Psoas muscle (tissue), 8 donors: ENCODE measurements around the gene CSRP2. TPM values are rescaled to one million over a fixed set of nuclear protein-coding genes. Genes with fewer than 3 reads are reported as not detected.

Source experiments
- ATAC-seq, 4 donors: fragments of 200-7000 bp; cut with Tn5 transposase; one replicate each; pipeline ENCODE4 v1.9.1; 2020; ENCODE audit warnings: moderate library complexity in 3 of 4, mild to moderate bottlenecking in 2 of 4
- DNase-seq, 2 donors: peaks; one replicate each; pipeline ENCODE4 v3.0.0-alpha.2; 2020
- H3K27ac ChIP-seq: fragments of 200-600 bp; one replicate; pipeline ENCODE4 v1.8.0; 2022
- H3K27me3 ChIP-seq, 3 donors: fragments of 200-600 bp in 1 of 3; one replicate each; pipeline versions ENCODE4 v1.6.1 to v1.8.0; 2013 to 2022; ENCODE audit warnings: low read length in 2 of 3, mild to moderate bottlenecking in 2 of 3, moderate library complexity in 1 of 3; ENCODE audit not compliant: insufficient read depth in 3 of 3
- H3K36me3 ChIP-seq, 2 donors: fragments of 200-600 bp in 1 of 2; one replicate each; pipeline versions ENCODE4 v1.6.1 to v1.8.0; 2013 to 2022; ENCODE audit warnings: low read depth in 1 of 2, mild to moderate bottlenecking in 1 of 2, moderate library complexity in 1 of 2; ENCODE audit not compliant: insufficient read depth in 1 of 2
- H3K4me1 ChIP-seq: fragments of 200-600 bp; one replicate; pipeline ENCODE4 v1.8.0; 2022
- H3K4me3 ChIP-seq: fragments of 200-600 bp; one replicate; pipeline ENCODE4 v1.8.0; 2022; ENCODE audit warnings: mild to moderate bottlenecking
- H3K9me3 ChIP-seq: fragments of 200-600 bp; one replicate; pipeline ENCODE4 v1.8.0; 2022
- CTCF ChIP-seq: fragments of 200-600 bp; IDR thresholded peaks from one replicate; pipeline ENCODE4 v1.8.0; 2022; ENCODE audit warnings: antibody characterized with exemption
- WGBS, 3 donors: extraction: QIAGEN DNeasy Blood & Tissue Kit; methylation state at CpG; one replicate each; pipeline versions ENCODE4 v1.1.6 to v1.1.7; 2013; 5-methylcytosine and 5-hydroxymethylcytosine counted together
- intact Hi-C, 2 donors: fragments of 100-400 bp; cut with DNase I; formaldehyde crosslinking; loops; one replicate each; pipeline versions ENCODE4 v1.11.0 to v1.14.2; 2022
- polyA plus RNA-seq, 3 donors: library from polyadenylated mRNA; stranded (reverse); fragments of 200-250 nt; gene quantifications; one replicate each; pipeline ENCODE4 v1.2.3, GENCODE V29; 2013
- total RNA-seq, 4 donors: library from RNA; stranded (reverse); fragmentation: NEBNext Ultra II Directional in 2 of 4; extraction: Animal tissue kit (Norgen Biotek cat#: 25700) in 2 of 4; gene quantifications; one replicate each; pipeline versions ENCODE4 v1.2.1 to v1.2.4, GENCODE V29; 2021 to 2023
- donor health status: healthy with polysubstance abuse.
- donor health status: DM: no; HTN: no; CAD: no; lungs with moderate emphysema.
- donor health status: Bipolar disorder and iron deficiency.
- donor health status: healthy.
- donor health status: DM: yes; HTN: yes; CAD: no.
- donor health status: DM: no; HTN: no; CAD: no.
- donor health status: DM: no; HTN: no; CAD: no.
- donor health status: DM: yes; HTN: yes; CAD: no.

The CSRP2 gene
- total and polyA plus RNA-seq, 7 donors: 5.2 to 22.3 (median 11.4) TPM

GRCh38 chr12:76810671-76811419 lies 68.0 kb downstream of the CSRP2 start:
- H3K4me1 ChIP-seq: no peaks in the 10 kb centered on the region
- 42 to 55% (median 43%) methylated on average over 6 of the region's 6 CpGs for WGBS, 3 donors
- no peak for DNase-seq
- intact Hi-C loops: no loop called here
- peaks cover 0 to 87% of the 10 kb centered on the region in 2 donors for H3K36me3 ChIP-seq
- H3K4me3 ChIP-seq: no peak overlapping the region
- no peak for TF ChIP-seq CTCF
- H3K27ac ChIP-seq: no peak overlapping the region
- no peaks in the 10 kb centered on the region for H3K27me3 ChIP-seq
- no peaks in the 10 kb centered on the region for H3K9me3 ChIP-seq
- peak in 2 of 4 donors; percentile 30 to 55 for ATAC-seq

Other genes starting within 250 kb of the CSRP2 start
- gene ZDHHC17, start 114.9 kb downstream of the CSRP2 start, total RNA-seq: 10 to 100 TPM; 20.2 to 22.7 (median 21.1) TPM
- gene ZDHHC17, start 114.9 kb downstream of the CSRP2 start, polyA plus RNA-seq: 10 to 100 TPM in 1 of 3 donors, 1 to 10 TPM in 2; 7.8 to 10.9 (median 8.4) TPM
- gene E2F7, start 186.6 kb upstream of the CSRP2 start, total RNA-seq: under 1 TPM in 2 of 4 donors, not detected in 2; 0.14 to 0.76 TPM
- under 1 TPM in 2 of 3 donors, not detected in 1; 0.03 to 0.04 TPM for gene E2F7, start 186.6 kb upstream of the CSRP2 start, polyA plus RNA-seq